ENCODE results near the gene MSRB2. TPM values are rescaled to one million over a fixed set of nuclear protein-coding genes. Genes with fewer than 3 reads are reported as not detected.
"Not testable (repeated sequence)": the region's sequence is repeated elsewhere in the genome, so short reads cannot be mapped to it uniquely, and the experiment has no call there.

The MSRB2 gene
- total RNA-seq, 2 experiments from 2014 or later, result 6.0 to 9.7 TPM

DNA sequence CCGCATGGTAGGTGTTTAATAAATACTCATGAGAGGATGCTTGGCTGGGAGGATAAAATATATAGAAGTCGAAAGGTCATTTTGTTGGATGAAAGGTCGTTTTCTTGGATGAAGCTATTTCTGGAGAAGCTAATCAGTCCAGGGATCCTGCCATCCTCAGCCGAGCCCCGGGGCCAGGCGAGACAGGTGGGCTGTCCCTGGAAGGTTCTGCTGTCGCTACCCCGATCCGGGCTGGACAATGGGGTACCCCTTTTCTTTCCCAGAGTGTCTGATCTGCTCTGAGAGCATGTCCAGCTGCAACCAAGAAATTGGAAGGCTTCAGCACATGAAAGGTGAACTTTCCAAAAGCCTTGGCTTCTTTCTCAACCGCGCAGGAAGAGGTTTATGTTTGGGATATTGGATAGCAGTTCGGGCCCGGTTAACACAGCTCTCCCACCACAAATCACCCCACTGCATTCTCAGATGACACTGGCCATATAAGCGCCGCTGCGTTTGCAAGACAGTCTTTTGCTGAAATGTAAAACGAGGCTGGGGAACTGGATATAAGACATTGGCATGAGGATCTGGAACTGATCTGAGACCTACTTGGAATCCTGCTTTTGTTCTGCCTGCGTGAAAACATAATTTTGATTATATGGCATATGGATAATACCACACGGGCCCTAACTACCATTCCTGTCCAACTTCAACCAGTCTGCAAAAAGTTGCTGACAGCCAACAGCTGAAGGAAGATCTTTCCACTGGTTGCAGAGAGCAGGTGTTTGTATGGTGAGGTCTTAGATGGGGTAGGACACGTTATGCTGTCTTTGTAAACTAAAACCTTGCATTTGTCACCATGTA is 31.2 kb upstream of the MSRB2 start:
- H3K27me3 Mint-ChIP-seq, result peaks cover 10% of the 10 kb centered on the region
- no peak overlapping the region for H3K4me3 Mint-ChIP-seq
- CTCF ChIA-PET, result no interaction called here
- H3K27ac Mint-ChIP-seq, result no peak overlapping the region
- ATAC-seq (no peak), DNase-seq (no peak)
- H3K9me3 Mint-ChIP-seq (ENCODE audit: low read depth), result no peaks in the 10 kb centered on the region
- H3K36me3 Mint-ChIP-seq, result no peaks in the 10 kb centered on the region
- no peaks in the 10 kb centered on the region for H3K4me1 Mint-ChIP-seq

DNA sequence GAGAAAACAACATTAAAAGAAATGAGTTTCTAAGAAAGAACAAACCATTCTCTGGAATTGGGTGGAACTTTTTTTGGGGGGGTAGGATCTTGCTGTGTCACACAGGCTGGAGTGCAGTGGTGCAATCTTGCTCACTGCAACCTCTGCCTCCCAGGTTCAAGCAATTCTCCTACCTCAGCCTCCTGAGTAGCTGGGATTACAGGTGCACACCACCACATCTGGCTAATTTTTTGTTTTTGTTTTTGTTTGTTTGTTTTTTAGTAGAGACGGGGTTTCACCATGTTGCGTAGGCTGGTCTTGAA is 30.6 kb upstream of the MSRB2 start:
- H3K4me1 Mint-ChIP-seq; H3K9me3 Mint-ChIP-seq (ENCODE audit: low read depth); CTCF ChIA-PET; H3K36me3 Mint-ChIP-seq; H3K27ac Mint-ChIP-seq; ATAC-seq; DNase-seq; H3K27me3 Mint-ChIP-seq; H3K4me3 Mint-ChIP-seq: not testable (repeated sequence)

DNA sequence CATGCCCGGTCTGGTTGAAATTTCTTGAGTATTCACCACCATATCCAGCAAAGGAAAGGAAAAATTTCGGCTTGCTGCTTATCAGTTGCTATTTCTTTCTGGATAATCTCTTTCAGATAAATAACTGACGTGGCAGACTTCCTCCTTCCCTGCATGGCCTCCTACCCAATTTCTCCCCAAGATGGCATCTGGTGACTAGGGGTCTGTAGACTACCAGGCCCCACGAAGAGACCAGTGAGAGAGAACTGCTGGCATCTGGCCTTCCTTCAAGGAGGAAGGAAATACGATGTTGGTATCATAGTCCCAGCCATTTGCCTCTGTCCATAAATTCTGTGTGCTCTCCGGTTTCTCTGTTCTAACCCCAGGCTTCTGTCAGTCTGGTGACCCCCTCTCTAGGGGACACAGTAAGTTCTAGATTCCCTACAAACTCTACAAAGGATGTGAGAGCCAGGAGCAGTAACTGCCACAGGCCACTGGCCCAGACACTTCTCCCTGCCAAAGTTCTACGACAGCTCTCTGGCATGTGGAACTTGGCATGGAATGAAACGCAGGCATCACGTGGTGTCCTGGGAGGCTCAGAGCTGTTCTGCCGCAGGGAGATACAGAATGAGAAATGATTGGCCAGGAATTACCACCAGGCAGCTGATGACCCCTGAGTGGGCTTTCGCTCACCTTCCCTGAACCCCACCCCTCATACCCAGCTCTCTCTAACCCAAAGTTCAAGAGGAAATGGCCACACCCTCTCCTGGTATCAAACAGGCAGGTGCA is 30.0 kb upstream of the MSRB2 start:
- ATAC-seq (no peak), DNase-seq (no peak)
- Mint-ChIP-seq H3K4me3 (no peak overlapping the region), H3K27ac (no peak overlapping the region), H3K27me3 (peaks cover 6% of the 10 kb centered on the region), H3K36me3 (no peaks in the 10 kb centered on the region), H3K4me1 (no peaks in the 10 kb centered on the region), H3K9me3 (ENCODE audit: low read depth) (no peaks in the 10 kb centered on the region)
- CTCF ChIA-PET, result interaction anchor here (1.2 kb wide), 1 partner anchor 22 kb away, joined by 3 read pairs; no protein-coding TSS in a partner anchor

DNA sequence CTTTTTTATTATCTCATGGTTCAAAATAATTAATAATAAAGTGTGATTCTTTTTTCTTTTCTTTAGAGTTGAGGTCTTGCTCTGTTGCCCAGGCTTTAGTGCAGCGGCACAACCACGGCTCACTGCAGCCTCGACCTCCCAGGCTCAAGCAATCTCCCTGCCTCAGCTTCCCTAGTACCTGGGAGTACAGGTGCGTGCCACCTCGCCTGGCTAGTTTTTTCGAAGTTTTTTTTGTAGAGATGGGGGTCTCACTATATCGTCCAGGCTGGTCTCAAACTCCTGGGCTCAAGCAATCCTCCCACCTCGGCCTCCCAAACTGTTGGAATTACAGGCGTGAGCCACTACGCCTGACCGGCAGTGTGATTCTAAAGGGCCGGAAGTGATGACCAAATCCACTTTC is 28.0 kb upstream of the MSRB2 start:
- Mint-ChIP-seq H3K36me3 (no peaks in the 10 kb centered on the region), H3K27ac (no peak overlapping the region), H3K4me1 (peaks cover 4% of the 10 kb centered on the region), H3K27me3 (no peaks in the 10 kb centered on the region), H3K9me3 (ENCODE audit: low read depth) (no peaks in the 10 kb centered on the region), H3K4me3 (no peak overlapping the region)
- ATAC-seq (no peak), DNase-seq (no peak)
- CTCF ChIA-PET, result interaction anchor here (1.2 kb wide), 1 partner anchor 9 kb away, joined by 3 read pairs; no protein-coding TSS in a partner anchor

DNA sequence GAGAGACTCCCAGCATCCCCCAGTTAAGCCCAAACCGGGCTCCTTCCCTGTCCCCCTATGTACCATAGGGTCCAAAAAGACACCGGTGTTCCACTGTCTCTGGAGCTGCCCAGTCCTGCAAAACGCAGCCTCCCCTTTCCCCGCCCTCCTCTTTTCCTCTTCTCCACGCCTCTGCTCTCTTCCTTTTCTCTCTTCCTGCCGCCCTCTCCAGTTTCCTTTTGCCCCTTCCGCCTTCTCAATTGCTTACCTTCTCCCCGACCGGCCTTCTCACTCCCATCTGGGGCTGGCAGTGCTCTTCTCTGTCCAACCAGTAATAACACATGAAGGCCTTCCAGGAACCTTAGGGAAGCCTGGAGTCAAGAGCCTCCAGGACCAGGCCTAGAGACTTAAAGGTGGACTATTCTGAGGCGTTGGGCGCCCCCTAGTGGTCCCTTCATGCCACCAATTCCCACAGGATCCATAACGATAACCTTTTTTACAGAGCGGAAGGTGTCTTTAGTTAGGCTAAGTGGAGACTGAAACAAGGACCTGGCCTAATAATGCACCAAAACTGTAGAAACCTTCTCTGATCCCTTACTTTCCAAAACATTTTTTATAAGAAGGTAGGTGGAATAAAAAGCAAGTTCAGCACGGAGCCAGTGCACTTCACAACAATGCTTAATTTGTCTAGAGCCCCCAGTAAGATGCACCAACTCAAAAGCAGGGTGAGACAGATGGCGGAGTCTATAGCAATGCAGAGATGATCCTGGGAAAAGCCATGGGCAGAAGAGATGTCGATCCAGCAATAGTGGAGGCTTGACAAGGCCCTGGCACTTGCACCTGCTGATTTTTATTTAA is 27.2 kb upstream of the MSRB2 start:
- CTCF ChIA-PET, result interaction anchor here (1.2 kb wide), 1 partner anchor 8 kb away, joined by 3 read pairs; no protein-coding TSS in a partner anchor
- peaks cover 4% of the 10 kb centered on the region for H3K4me1 Mint-ChIP-seq
- no peaks in the 10 kb centered on the region for H3K9me3 Mint-ChIP-seq (ENCODE audit: low read depth)

DNA sequence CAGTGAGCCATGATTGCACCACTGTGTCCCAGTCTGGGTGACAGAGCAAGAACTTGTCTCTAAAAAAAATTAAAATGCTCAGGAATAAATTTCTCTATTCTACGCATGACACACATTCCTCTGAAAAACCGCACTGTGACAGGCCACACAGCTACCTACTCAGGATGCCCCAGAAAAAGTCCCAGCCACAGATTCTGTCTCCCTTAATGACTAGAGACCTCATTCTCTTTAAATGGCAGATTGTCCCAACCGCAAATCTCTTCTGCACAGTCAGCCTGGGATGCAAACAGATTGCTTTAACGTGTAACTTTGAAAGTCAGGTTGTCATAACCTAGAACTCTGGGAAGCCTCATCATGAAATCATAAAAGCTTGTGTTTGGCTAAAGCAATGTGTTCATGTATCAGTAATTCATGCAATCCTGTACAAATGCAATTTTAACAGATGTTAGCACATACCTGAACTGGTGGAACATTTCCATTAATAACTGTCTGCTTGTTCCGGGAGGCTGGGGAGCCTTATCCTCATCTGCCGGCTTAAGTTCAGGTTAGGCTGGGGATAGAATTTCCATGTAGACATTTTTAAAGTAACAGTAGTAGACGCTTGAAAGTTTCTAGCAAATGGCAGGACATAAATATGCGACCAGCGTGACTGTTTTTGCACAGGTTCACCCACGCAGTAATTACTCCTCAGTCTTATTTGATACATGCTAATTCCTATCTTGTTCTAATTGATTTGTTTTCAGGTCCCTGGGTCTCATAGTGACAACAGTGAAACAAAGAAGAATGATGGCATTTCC is 26.2 kb upstream of the MSRB2 start:
- no peaks in the 10 kb centered on the region for H3K9me3 Mint-ChIP-seq (ENCODE audit: low read depth)
- peaks cover 4% of the 10 kb centered on the region for H3K4me1 Mint-ChIP-seq
- ATAC-seq (no peak), DNase-seq (no peak)
- CTCF ChIA-PET, result no interaction called here
- no peaks in the 10 kb centered on the region for H3K27me3 Mint-ChIP-seq
- no peak overlapping the region for H3K4me3 Mint-ChIP-seq
- H3K36me3 Mint-ChIP-seq, result no peaks in the 10 kb centered on the region
- H3K27ac Mint-ChIP-seq, result no peak overlapping the region

More for the DNA sequence above, 27.2 kb upstream of the MSRB2 start:
- H3K36me3 Mint-ChIP-seq, result no peaks in the 10 kb centered on the region
- H3K27ac Mint-ChIP-seq, result no peak overlapping the region
- ATAC-seq (peak; percentile 80), DNase-seq (peak; percentile 66)
- H3K27me3 Mint-ChIP-seq, result no peaks in the 10 kb centered on the region
- no peak overlapping the region for H3K4me3 Mint-ChIP-seq

DNA sequence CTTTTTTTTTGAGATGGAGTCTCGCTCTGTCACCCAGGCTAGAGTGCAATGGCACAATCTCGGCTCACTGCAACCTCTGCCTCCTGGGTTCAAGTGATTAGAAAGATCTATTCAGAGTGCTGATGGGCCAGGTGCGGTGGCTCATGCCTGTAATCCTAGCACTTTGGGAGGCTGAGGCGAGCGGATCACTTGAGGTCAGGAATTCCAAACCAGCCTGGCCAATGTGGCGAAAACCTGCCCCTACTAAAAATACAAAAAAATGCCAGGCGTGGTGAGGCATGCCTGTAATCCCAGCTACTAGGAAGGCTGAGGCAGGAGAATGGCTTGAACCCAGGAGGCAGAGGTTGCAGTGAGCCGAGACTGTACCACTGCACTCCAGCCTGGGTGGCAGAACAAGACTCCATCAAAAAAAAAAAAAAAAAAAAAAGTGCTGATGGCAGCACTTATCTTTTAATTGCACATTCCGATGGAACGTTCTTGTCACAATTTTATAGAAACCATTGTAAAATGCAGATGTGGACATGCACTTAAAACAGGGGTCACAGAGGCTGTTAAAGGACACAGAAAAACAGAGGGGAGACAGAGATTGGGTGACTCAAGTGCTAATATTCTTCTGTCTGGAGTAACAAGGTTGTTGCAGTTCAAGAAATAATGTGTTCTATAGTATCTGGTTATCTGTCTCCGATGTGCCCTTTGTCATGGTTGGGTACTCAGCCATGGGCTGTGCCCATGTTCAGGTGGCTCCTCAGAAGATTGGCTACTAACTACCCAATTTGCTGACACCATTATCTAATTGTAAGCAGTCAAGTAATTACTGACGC is 25.1 kb upstream of the MSRB2 start:
- ATAC-seq; H3K27ac Mint-ChIP-seq; H3K9me3 Mint-ChIP-seq (ENCODE audit: low read depth); H3K36me3 Mint-ChIP-seq; DNase-seq; H3K27me3 Mint-ChIP-seq; CTCF ChIA-PET; H3K4me3 Mint-ChIP-seq; H3K4me1 Mint-ChIP-seq: not testable (repeated sequence)

DNA sequence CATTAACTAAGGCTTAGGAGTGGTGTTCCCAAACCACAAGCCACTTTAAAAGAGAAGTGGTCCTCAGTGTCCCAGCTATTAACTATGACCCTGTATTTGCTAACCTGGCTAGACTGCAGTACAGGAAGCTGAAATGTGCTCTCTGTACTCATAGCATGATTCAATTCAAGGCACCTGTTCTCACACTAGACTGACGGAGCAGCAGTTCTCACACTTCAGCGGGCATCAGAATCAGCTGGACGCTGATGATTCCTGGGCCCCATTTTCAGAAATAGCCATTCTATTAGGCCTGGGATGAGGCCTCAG is 24.5 kb upstream of the MSRB2 start:
- no peak overlapping the region for H3K4me3 Mint-ChIP-seq
- no peak for ATAC-seq
- no peaks in the 10 kb centered on the region for H3K9me3 Mint-ChIP-seq (ENCODE audit: low read depth)
- H3K27ac Mint-ChIP-seq, result no peak overlapping the region
- peaks cover 7% of the 10 kb centered on the region for H3K27me3 Mint-ChIP-seq
- DNase-seq, result no peak
- peaks cover 4% of the 10 kb centered on the region for H3K4me1 Mint-ChIP-seq
- CTCF ChIA-PET, result no interaction called here
- no peaks in the 10 kb centered on the region for H3K36me3 Mint-ChIP-seq

DNA sequence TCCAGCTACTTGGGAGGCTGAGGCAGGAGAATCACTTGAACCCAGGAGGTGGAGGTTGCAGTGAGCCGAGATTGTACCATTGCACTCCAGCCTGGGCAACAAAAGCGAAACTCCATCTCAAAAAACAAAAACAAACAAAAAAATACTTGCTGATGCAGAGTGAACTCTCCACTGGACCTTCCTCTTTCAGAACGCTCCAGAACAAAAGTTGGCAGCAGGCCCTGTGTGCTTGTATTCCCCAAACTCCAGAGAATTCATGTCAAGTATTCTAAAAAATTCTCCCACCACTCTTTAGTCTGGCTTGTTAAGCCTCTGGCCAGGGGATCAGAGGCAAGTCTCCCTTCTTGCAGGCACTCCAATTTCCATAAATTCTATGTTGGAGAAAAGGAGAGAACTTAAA is 22.8 kb upstream of the MSRB2 start:
- H3K27me3 Mint-ChIP-seq, result peaks cover 18% of the 10 kb centered on the region
- H3K4me1 Mint-ChIP-seq; CTCF ChIA-PET; H3K9me3 Mint-ChIP-seq (ENCODE audit: low read depth); DNase-seq; ATAC-seq; H3K4me3 Mint-ChIP-seq; H3K27ac Mint-ChIP-seq; H3K36me3 Mint-ChIP-seq: not testable (repeated sequence)

DNA sequence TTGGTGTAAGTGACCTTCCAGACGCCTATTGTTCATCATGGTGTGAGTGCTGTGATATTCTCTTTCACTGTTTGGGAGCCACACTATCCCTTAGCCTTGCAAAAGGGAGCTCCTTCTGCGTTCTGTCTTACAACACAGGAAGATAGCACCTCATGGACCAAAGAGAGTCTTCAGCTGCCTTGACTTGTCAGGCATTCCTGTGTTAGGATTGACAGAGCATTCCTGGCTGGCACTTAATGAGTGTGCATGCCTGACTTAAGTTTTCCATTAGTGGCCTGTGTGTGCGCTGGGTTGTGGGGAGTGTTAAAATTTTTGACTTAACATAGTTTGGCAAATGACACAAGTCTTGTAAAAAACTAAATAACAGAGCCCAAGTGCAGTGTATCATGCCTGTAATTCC is 21.9 kb upstream of the MSRB2 start:
- H3K9me3 Mint-ChIP-seq (ENCODE audit: low read depth), result no peaks in the 10 kb centered on the region
- peaks cover 4% of the 10 kb centered on the region for H3K4me1 Mint-ChIP-seq
- ATAC-seq (no peak), DNase-seq (no peak)
- CTCF ChIA-PET, result no interaction called here
- H3K27ac Mint-ChIP-seq, result no peak overlapping the region
- H3K27me3 Mint-ChIP-seq, result peaks cover 24% of the 10 kb centered on the region
- no peak overlapping the region for H3K4me3 Mint-ChIP-seq
- no peaks in the 10 kb centered on the region for H3K36me3 Mint-ChIP-seq

DNA sequence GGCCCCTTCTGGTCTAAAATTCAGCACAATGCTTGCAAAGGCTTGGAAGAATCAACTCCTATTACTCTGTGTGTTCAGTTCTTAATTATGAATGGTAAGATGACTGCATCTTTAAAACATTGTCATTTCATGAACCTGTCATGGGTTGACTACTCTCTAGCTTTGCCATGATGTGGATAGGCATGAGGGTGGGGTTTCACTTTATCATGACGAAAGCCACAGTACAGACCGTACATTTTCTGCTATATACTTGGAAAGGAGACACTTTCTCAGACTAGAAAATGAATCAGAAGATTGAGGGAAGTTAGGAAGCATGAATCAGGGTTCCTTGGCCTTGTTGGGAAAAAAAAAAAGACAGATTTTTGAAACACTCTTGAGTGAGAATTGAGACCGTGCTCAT is 19.7 kb upstream of the MSRB2 start:
- peaks cover 37% of the 10 kb centered on the region for H3K27me3 Mint-ChIP-seq
- H3K4me3 Mint-ChIP-seq, result no peak overlapping the region
- no peak overlapping the region for H3K27ac Mint-ChIP-seq
- DNase-seq (no peak), ATAC-seq (no peak)
- no peaks in the 10 kb centered on the region for H3K36me3 Mint-ChIP-seq
- peaks cover 4% of the 10 kb centered on the region for H3K4me1 Mint-ChIP-seq
- CTCF ChIA-PET, result no interaction called here
- no peaks in the 10 kb centered on the region for H3K9me3 Mint-ChIP-seq (ENCODE audit: low read depth)

DNA sequence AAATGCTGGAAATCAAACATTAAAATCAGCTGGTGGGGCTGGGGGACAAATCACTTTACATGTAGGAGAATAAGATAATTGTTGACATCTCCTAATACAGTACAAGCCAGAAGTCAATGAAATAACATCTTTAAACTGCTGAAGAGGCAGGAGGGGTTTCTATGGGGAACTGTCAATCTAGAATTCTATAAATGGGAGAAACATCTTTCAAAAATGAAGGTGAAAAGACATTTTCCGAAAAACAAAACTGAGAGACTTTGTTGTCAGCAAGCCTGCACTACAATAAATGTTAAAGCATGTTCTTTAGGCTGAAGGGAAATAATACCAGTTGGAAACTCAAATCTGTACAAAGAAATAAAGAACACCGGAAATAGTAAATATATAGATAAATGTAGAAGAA is 17.3 kb upstream of the MSRB2 start:
- no peaks in the 10 kb centered on the region for H3K4me1 Mint-ChIP-seq
- H3K27ac Mint-ChIP-seq, result no peak overlapping the region
- no peak for ATAC-seq
- no peaks in the 10 kb centered on the region for H3K9me3 Mint-ChIP-seq (ENCODE audit: low read depth)
- no peaks in the 10 kb centered on the region for H3K36me3 Mint-ChIP-seq
- CTCF ChIA-PET, result no interaction called here
- no peak for DNase-seq
- H3K4me3 Mint-ChIP-seq, result no peak overlapping the region
- peaks cover 54% of the 10 kb centered on the region for H3K27me3 Mint-ChIP-seq
